ENCODE data around the gene COX6A2.
A peak's percentile ranks its signal among the peaks of the same experiment; 100 is the strongest.

The COX6A2 gene

DNA sequence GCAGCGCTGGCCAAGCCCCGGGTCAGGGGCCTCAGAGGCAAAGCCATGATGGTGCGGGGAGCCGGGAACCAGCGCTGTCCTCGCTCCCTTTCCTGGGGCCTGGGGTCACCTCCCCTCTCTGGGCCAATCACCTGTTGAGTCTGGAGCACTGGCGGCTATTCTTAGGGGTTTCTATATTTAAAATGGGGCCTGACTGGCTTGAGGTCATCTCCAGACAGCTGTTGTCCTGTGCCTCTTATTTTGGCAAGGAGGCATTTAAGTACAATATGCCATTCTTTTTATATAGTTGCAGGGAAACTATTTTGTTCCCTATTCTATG is at the start of gene COX6A2:
COX6A2 (minus strand) TSS at position 82 of the 319 bp plus-strand sequence; CDS start at position 47, 35 bp downstream.
- TF ChIP-seq JUND (IDR thresholded peaks at IDR 0.05; ENCODE audit: low read depth): no peak
- no peak for DNase-seq (ENCODE audit: low read depth in 1 of 2, low spot score in 1 of 2)
- in situ Hi-C loops (cut with HindIII; ENCODE audit: low pct_unique_long_range_greater_than_20kb, low sequenced_read_pairs): no loop called here

DNA sequence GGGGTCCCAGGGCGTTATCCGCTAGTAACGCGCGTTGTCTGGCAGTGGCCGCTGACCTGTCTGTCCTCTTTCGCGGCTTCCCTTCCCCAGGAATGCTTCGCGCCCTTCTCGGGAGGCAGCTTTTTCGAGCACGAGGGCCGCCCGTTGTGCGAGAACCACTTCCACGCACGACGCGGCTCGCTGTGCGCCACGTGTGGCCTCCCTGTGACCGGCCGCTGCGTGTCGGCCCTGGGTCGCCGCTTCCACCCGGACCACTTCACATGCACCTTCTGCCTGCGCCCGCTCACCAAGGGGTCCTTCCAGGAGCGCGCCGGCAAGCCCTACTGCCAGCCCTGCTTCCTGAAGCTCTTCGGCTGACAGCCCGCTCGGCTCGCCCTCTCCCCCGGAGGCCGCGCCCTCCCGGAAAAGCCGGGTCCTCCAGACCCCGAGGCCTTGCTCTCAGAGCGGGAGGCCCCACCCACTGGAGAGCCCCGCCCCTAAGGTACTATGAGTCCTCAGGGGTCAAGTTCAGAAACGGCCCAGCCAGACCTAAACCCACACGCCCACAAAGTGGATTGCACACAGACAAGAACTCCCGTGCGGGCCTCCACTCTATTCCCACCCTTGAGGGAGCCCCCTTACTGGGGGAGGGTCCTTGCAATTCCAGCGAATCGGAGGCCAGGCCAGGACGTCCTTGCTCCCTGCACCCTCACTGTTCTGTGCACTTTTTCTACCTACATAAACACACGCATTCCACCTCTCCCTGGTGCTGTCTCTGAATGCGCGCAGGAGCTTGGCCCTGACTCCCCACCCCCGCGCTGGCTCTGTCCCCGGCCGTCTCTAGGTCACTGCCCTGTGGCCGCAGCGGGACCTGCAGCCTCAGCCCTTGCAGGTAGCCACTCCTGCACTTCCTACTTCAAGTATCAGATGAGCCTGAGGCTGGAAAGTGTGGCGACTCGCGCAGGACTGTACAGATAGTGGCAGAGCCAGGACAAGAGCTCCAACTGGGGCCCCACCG is 49.4 kb upstream of the COX6A2 start:
- TF ChIP-seq JUND (IDR thresholded peaks at IDR 0.05; ENCODE audit: low read depth): no peak
- DNase-seq (ENCODE audit: low read depth in 1 of 2, low spot score in 1 of 2): peak; percentile 85 to 93
- in situ Hi-C loops (cut with HindIII; ENCODE audit: low pct_unique_long_range_greater_than_20kb, low sequenced_read_pairs): no loop called here

DNA sequence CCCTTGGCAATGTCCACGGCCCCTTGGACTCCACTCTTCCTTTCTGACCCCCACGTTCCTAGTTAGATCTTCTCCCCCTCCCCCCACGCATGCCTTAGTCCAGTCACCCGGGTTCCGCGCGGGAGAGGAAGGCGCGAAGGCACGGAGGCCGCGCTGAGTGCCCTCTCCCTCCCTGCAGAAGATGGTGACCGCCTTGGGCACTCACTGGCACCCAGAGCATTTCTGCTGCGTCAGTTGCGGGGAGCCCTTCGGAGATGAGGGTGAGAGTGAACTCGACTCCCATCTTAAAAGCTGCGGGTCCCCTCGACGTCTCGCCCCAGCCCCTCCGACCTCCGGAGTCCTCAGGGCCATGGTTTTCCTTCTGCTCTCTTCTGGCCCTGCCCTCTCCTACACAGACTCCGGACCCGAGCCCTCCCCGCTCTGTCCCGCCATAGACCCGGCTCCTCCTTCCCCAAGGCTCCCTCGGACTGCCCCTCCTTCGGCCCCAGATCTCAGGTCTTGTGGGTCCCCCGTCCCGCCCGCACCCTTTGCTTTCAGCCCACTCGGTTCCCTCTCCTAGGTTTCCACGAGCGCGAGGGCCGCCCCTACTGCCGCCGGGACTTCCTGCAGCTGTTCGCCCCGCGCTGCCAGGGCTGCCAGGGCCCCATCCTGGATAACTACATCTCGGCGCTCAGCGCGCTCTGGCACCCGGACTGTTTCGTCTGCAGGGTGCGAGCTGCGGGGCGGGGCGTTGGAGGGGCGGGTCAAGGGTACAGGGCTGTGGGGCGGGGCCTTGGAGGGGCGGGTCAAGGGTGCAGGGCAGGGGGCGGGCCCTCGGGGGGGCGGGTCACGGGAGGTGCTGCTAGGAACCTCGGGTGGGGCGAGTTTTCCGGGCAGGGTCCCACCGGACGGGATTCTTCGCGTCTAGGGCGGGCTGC is 48.4 kb upstream of the COX6A2 start:
- in situ Hi-C loops (cut with HindIII; ENCODE audit: low pct_unique_long_range_greater_than_20kb, low sequenced_read_pairs): no loop called here
- no peak for TF ChIP-seq JUND (IDR thresholded peaks at IDR 0.05; ENCODE audit: low read depth)
- DNase-seq (ENCODE audit: low read depth in 1 of 2, low spot score in 1 of 2): no peak

GRCh38 chr16:31475946-31476302 is 47.8 kb upstream of the COX6A2 start:
- in situ Hi-C loops (cut with HindIII; ENCODE audit: low pct_unique_long_range_greater_than_20kb, low sequenced_read_pairs): no loop called here
- no peak for DNase-seq (ENCODE audit: low read depth in 1 of 2, low spot score in 1 of 2)
- TF ChIP-seq JUND (IDR thresholded peaks at IDR 0.05; ENCODE audit: low read depth): no peak

- in situ Hi-C loops (cut with HindIII; ENCODE audit: low pct_unique_long_range_greater_than_20kb, low sequenced_read_pairs): no loop called here
Observed at GRCh38 chr16:31474773-31475738, 46.9 kb upstream of the COX6A2 start.

GRCh38 chr16:31474173-31474714 is 46.1 kb upstream of the COX6A2 start:
- DNase-seq (ENCODE audit: low read depth in 1 of 2, low spot score in 1 of 2): no peak
- in situ Hi-C loops (cut with HindIII; ENCODE audit: low pct_unique_long_range_greater_than_20kb, low sequenced_read_pairs): no loop called here
- TF ChIP-seq JUND (IDR thresholded peaks at IDR 0.05; ENCODE audit: low read depth): no peak

More at GRCh38 chr16:31474773-31475738, 46.9 kb upstream of the COX6A2 start:
- no peak for DNase-seq (ENCODE audit: low read depth in 1 of 2, low spot score in 1 of 2)
- no peak for TF ChIP-seq JUND (IDR thresholded peaks at IDR 0.05; ENCODE audit: low read depth)

- in situ Hi-C loops (cut with HindIII; ENCODE audit: low pct_unique_long_range_greater_than_20kb, low sequenced_read_pairs): no loop called here
- no peak for TF ChIP-seq JUND (IDR thresholded peaks at IDR 0.05; ENCODE audit: low read depth)
- no peak for DNase-seq (ENCODE audit: low read depth in 1 of 2, low spot score in 1 of 2)
Observed at GRCh38 chr16:31473264-31473984, 45.3 kb upstream of the COX6A2 start.

DNA sequence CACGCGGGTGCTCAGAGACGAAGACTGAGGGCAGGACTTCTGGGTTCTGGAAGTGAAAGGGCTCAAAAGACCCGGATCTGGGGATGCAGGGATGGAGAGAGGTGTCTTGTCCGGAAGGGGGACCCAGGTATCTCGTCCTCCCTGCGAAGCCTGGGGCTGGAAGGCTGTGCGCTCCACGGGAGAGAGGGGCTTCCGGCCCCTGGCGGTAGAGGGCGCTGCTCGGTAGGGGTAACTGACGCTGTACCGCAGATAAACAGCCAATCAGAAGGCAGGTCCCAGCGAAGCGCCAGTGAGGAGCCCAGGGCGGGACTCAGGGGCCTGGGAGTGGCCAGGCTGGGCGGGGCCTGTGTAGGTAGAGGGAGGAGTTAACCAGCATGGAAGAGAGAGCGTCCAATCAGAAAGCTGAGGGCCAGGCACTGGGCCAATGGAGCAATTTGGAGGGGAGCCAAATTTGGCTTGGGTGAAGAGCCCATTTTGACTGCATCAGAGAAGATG is 44.6 kb upstream of the COX6A2 start:
- no peak for TF ChIP-seq JUND (IDR thresholded peaks at IDR 0.05; ENCODE audit: low read depth)
- DNase-seq (ENCODE audit: low read depth in 1 of 2, low spot score in 1 of 2): peak; percentile 67 to 90
- in situ Hi-C loops (cut with HindIII; ENCODE audit: low pct_unique_long_range_greater_than_20kb, low sequenced_read_pairs): no loop called here

DNA sequence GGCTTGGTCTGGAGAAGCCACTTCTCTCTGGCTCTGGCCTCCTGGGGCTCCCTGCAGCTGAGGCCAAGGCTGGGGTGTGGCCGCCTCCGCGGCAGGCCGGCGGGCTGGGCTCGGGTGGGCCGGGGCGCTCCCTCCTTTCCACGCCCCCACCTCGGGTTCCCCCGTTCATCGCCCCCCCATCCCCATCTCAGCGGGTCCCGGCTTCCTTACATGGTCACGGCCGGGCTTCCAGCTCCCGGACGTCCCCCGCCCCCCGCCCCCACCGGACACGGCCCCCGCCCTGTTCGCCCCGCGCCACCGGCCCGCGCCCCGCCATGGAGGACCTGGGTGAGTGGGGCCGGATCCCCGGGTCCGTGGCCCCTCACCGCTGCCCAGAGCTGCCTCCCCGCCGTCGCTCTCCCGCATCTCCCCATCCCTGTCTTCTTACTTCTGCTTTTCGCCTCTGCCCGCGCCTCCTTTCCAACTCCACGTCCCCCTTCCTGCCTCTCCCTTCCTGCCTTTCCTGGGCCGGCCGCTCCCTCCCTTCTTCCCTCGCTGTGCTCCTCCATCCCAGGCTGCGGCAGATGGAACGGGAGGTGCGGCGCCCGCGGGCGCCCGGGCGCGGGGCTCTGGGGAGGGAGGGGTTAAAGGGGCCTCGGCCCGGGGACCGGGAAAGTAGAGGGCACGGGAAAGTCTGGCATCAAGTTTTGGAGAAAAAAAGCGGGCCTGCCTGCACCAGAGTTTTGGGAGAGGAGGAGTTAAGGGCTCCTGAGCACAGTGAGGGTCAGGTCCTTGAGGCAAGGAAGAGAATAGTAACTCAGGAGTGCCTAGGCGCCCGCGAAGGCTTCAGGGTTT is 43.9 kb upstream of the COX6A2 start, which contains the start of gene TGFB1I1:
TGFB1I1 (plus strand) TSS at position 278 of the 834 bp plus-strand sequence; CDS start at position 315, 37 bp downstream.
- DNase-seq (ENCODE audit: low read depth in 1 of 2, low spot score in 1 of 2): no peak
- TF ChIP-seq JUND (IDR thresholded peaks at IDR 0.05; ENCODE audit: low read depth): no peak
- in situ Hi-C loops (cut with HindIII; ENCODE audit: low pct_unique_long_range_greater_than_20kb, low sequenced_read_pairs): no loop called here

DNA sequence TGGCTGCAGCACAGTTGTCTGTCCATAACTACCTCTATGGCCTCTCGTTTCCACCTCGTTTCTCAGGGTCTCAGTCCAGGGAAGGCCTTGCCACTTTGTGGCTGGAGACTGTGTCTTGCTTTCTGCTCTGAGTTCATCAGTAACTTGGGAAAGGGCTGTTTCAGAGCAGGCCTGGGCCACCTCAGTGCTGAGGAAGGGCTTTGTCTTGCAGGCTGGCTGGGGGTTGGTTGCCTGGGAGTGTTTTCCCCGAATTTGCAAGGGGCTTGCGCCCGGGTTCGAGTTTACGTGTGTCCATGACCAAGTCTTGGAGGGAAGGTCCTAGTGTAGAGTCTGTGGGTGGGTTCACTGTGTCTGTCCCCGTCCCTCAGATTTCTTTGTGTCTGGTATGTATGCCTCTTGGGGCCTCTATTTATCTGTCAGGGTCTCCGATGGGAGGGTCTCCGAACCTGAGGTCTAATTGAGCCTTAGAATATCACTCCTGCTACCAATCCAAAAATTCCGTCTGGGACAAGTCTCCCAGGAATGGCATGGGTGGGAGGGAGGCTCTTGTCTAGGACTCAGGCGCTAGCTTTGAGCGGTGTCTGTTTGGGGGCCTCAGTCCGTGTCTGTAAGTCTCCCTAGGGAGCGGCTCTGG is 43.2 kb upstream of the COX6A2 start:
- in situ Hi-C loops (cut with HindIII; ENCODE audit: low pct_unique_long_range_greater_than_20kb, low sequenced_read_pairs): no loop called here
- DNase-seq (ENCODE audit: low read depth in 1 of 2, low spot score in 1 of 2): no peak
- TF ChIP-seq JUND (IDR thresholded peaks at IDR 0.05; ENCODE audit: low read depth): no peak

Measured in T47D (cell line).